GM20000 (cell line): ENCODE results near the gene CEBPE.

Source experiments
- DNase-seq: peaks from one replicate; pipeline ENCODE4 v3.0.0; 2012; ENCODE audit warnings: low spot score
- CTCF ChIP-seq: IDR thresholded peaks from 2 replicates; pipeline ENCODE4 v1.5.1; 2012; ENCODE audit warnings: mild to moderate bottlenecking, control low read depth; ENCODE audit errors: extremely low read depth, missing control alignments

The CEBPE gene

GRCh38 chr14:23126548-23127278, 7.7 kb upstream of the CEBPE start:
- DNase-seq: no peak
- no peak for TF ChIP-seq CTCF

- TF ChIP-seq CTCF: no peak
- DNase-seq: no peak
These were observed 7.0 kb upstream of the CEBPE start for GRCh38 chr14:23125933-23126524.

GRCh38 chr14:23125011-23125410, 6.0 kb upstream of the CEBPE start:
- DNase-seq: no peak
- no peak for TF ChIP-seq CTCF

- no peak for TF ChIP-seq CTCF
- DNase-seq: no peak
These were observed 5.4 kb upstream of the CEBPE start for GRCh38 chr14:23124337-23124954.

- no peak for DNase-seq
- no peak for TF ChIP-seq CTCF
These were observed 4.4 kb upstream of the CEBPE start for GRCh38 chr14:23123419-23123818.

GRCh38 chr14:23122086-23122485, 3.0 kb upstream of the CEBPE start:
- TF ChIP-seq CTCF: no peak
- no peak for DNase-seq

- no peak for TF ChIP-seq CTCF
- DNase-seq: peak; percentile 63
These were observed 2.3 kb upstream of the CEBPE start for GRCh38 chr14:23121361-23121771.
